HL-60 (cell line): ENCODE results near the gene IFT43.

ENCODE experiments used
- TF ChIP-seq, protein P1 (sequence below): IDR thresholded peaks from one replicate; pipeline ENCODE4 v1.5.1; 2011; ENCODE audit warnings: low read length, control low read depth, inconsistent platforms; ENCODE audit not compliant: insufficient read depth
- TF ChIP-seq, protein P2 (sequence below): IDR thresholded peaks from 2 replicates; pipeline ENCODE4 v1.6.1; 2012; ENCODE audit warnings: low read depth; ENCODE audit not compliant: insufficient replicate concordance

DNA sequence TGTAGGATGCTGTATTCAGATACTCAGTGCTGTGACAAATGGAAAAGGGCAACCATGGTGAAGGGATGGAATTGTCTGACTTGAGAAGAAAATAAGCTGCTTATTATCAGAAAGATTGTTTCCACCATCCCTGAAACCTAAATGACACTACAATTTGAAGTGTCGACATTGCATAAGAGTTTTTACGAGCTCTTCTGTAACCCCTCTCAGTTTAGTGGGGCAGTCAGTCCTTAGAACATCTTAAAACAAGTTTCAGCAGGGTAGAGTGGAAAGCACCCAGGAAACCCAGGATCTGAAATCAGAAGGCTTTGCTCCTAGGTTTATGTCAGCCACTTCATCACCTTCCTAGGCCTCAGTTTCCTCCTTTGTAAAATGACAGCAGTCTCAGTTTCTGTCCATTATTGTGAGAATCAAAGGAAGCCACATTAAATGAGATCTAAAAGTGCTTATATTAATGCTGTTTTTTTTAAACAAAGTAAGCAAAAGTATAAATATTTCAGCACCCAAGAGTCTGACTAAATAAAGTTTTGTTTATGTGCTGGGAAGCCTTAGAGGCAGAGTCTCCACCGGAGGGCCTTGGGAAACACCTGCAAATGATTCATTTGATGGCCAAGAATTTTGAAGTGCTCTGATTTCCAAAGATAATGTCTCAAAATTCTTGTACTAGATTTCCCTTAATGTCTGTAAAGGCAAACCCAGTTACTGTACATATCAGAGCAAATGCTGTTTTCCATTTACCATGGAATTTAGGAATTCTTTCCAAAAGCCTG lies 1.8 kb downstream of the IFT43 start:
- TF ChIP-seq, protein P1, sequence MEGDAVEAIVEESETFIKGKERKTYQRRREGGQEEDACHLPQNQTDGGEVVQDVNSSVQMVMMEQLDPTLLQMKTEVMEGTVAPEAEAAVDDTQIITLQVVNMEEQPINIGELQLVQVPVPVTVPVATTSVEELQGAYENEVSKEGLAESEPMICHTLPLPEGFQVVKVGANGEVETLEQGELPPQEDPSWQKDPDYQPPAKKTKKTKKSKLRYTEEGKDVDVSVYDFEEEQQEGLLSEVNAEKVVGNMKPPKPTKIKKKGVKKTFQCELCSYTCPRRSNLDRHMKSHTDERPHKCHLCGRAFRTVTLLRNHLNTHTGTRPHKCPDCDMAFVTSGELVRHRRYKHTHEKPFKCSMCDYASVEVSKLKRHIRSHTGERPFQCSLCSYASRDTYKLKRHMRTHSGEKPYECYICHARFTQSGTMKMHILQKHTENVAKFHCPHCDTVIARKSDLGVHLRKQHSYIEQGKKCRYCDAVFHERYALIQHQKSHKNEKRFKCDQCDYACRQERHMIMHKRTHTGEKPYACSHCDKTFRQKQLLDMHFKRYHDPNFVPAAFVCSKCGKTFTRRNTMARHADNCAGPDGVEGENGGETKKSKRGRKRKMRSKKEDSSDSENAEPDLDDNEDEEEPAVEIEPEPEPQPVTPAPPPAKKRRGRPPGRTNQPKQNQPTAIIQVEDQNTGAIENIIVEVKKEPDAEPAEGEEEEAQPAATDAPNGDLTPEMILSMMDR = no peak
- TF ChIP-seq, protein P2, sequence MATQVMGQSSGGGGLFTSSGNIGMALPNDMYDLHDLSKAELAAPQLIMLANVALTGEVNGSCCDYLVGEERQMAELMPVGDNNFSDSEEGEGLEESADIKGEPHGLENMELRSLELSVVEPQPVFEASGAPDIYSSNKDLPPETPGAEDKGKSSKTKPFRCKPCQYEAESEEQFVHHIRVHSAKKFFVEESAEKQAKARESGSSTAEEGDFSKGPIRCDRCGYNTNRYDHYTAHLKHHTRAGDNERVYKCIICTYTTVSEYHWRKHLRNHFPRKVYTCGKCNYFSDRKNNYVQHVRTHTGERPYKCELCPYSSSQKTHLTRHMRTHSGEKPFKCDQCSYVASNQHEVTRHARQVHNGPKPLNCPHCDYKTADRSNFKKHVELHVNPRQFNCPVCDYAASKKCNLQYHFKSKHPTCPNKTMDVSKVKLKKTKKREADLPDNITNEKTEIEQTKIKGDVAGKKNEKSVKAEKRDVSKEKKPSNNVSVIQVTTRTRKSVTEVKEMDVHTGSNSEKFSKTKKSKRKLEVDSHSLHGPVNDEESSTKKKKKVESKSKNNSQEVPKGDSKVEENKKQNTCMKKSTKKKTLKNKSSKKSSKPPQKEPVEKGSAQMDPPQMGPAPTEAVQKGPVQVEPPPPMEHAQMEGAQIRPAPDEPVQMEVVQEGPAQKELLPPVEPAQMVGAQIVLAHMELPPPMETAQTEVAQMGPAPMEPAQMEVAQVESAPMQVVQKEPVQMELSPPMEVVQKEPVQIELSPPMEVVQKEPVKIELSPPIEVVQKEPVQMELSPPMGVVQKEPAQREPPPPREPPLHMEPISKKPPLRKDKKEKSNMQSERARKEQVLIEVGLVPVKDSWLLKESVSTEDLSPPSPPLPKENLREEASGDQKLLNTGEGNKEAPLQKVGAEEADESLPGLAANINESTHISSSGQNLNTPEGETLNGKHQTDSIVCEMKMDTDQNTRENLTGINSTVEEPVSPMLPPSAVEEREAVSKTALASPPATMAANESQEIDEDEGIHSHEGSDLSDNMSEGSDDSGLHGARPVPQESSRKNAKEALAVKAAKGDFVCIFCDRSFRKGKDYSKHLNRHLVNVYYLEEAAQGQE = no peak
